Neural crest cell (in vitro differentiated cells): ENCODE measurements around the gene WDR27. TPM values are rescaled to one million over a fixed set of nuclear protein-coding genes. Genes with fewer than 3 reads are reported as not detected.

ENCODE experiments used
- DNase-seq: peaks from one replicate; pipeline ENCODE4 v3.0.0; 2021; ENCODE audit warnings: low read depth, mixed read lengths, low spot score
- H3K27ac Mint-ChIP-seq: one replicate; pipeline ENCODE4 v1.8.0; 2021; ENCODE audit warnings: mild to moderate bottlenecking, mixed read lengths; ENCODE audit not compliant: unreplicated experiment
- H3K27me3 Mint-ChIP-seq: 2 replicates; pipeline ENCODE4 v1.8.0; 2021; ENCODE audit warnings: low read depth, mild to moderate bottlenecking, mixed read lengths
- H3K36me3 Mint-ChIP-seq: 2 replicates; pipeline ENCODE4 v1.8.0; 2021; ENCODE audit warnings: low read depth, mild to moderate bottlenecking, mixed read lengths
- H3K4me1 Mint-ChIP-seq: 2 replicates; pipeline ENCODE4 v1.8.0; 2021; ENCODE audit warnings: mixed read lengths
- H3K4me3 Mint-ChIP-seq: one replicate; pipeline ENCODE4 v1.8.0; 2021; ENCODE audit warnings: mild to moderate bottlenecking, mixed read lengths
- H3K9me3 Mint-ChIP-seq: 2 replicates; pipeline ENCODE4 v1.8.0; 2021; ENCODE audit warnings: mixed read lengths
- total RNA-seq: library from RNA; stranded (reverse); gene quantifications from 2 replicates; pipeline ENCODE4 v1.2.1, GENCODE V29; 2021
- TF ChIP-seq, protein P1 (sequence below): fragments of 200-600 bp; sonication (generic); conservative IDR thresholded peaks from 2 replicates; pipeline ENCODE4 v1.5.0; 2021; ENCODE audit warnings: antibody characterized with exemption, mild to moderate bottlenecking

WDR27 gene
- total RNA-seq, 1 donor from 2014 or later, result 103 TPM

- H3K4me3 Mint-ChIP-seq, result no peak overlapping the region
- TF ChIP-seq, protein P1, sequence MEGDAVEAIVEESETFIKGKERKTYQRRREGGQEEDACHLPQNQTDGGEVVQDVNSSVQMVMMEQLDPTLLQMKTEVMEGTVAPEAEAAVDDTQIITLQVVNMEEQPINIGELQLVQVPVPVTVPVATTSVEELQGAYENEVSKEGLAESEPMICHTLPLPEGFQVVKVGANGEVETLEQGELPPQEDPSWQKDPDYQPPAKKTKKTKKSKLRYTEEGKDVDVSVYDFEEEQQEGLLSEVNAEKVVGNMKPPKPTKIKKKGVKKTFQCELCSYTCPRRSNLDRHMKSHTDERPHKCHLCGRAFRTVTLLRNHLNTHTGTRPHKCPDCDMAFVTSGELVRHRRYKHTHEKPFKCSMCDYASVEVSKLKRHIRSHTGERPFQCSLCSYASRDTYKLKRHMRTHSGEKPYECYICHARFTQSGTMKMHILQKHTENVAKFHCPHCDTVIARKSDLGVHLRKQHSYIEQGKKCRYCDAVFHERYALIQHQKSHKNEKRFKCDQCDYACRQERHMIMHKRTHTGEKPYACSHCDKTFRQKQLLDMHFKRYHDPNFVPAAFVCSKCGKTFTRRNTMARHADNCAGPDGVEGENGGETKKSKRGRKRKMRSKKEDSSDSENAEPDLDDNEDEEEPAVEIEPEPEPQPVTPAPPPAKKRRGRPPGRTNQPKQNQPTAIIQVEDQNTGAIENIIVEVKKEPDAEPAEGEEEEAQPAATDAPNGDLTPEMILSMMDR, result no peak
- peaks cover 16% of the 10 kb centered on the region for H3K9me3 Mint-ChIP-seq
- peaks cover 50% of the 10 kb centered on the region for H3K36me3 Mint-ChIP-seq
- H3K27ac Mint-ChIP-seq, result no peak overlapping the region
- no peak for DNase-seq
- H3K27me3 Mint-ChIP-seq, result no peaks in the 10 kb centered on the region
- H3K4me1 Mint-ChIP-seq, result peaks cover 5% of the 10 kb centered on the region
These were observed 9.3 kb downstream of the WDR27 start for GRCh38 chr6:169692516-169692915.

- Mint-ChIP-seq H3K27ac (no peak overlapping the region), H3K27me3 (no peaks in the 10 kb centered on the region), H3K4me1 (peaks cover 5% of the 10 kb centered on the region)
These were observed 10.6 kb downstream of the WDR27 start for GRCh38 chr6:169691260-169691659.

GRCh38 chr6:169689287-169689686, 12.5 kb downstream of the WDR27 start:
- no peak for DNase-seq
- Mint-ChIP-seq H3K4me3 (no peak overlapping the region), H3K27me3 (no peaks in the 10 kb centered on the region), H3K27ac (no peak overlapping the region), H3K36me3 (peaks cover 65% of the 10 kb centered on the region), H3K9me3 (peaks cover 33% of the 10 kb centered on the region), H3K4me1 (peaks cover 5% of the 10 kb centered on the region)
- TF ChIP-seq, protein P1, result no peak

More at GRCh38 chr6:169691260-169691659, 10.6 kb downstream of the WDR27 start:
- no peak for DNase-seq
- Mint-ChIP-seq H3K9me3 (peaks cover 22% of the 10 kb centered on the region), H3K36me3 (peaks cover 58% of the 10 kb centered on the region), H3K4me3 (no peak overlapping the region)
- TF ChIP-seq, protein P1, result no peak

GRCh38 chr6:169685860-169686259, 16.0 kb downstream of the WDR27 start:
- Mint-ChIP-seq H3K36me3 (peaks cover 76% of the 10 kb centered on the region), H3K9me3 (peaks cover 33% of the 10 kb centered on the region), H3K4me3 (no peak overlapping the region), H3K4me1 (no peaks in the 10 kb centered on the region), H3K27ac (no peak overlapping the region), H3K27me3 (no peaks in the 10 kb centered on the region)
- no peak for DNase-seq
- TF ChIP-seq, protein P1, result no peak

- Mint-ChIP-seq H3K4me1 (no peaks in the 10 kb centered on the region), H3K9me3 (peaks cover 30% of the 10 kb centered on the region), H3K27ac (no peak overlapping the region), H3K27me3 (no peaks in the 10 kb centered on the region), H3K36me3 (peaks cover 76% of the 10 kb centered on the region), H3K4me3 (no peak overlapping the region)
- TF ChIP-seq, protein P1, result no peak
- no peak for DNase-seq
These were observed 17.8 kb downstream of the WDR27 start for GRCh38 chr6:169684056-169684455.

GRCh38 chr6:169678342-169678741, 23.5 kb downstream of the WDR27 start:
- no peak overlapping the region for H3K27ac Mint-ChIP-seq
- no peak for DNase-seq
- peaks cover 6% of the 10 kb centered on the region for H3K4me1 Mint-ChIP-seq
- peaks cover 8% of the 10 kb centered on the region for H3K9me3 Mint-ChIP-seq
- peaks cover 64% of the 10 kb centered on the region for H3K36me3 Mint-ChIP-seq
- TF ChIP-seq, protein P1, result no peak
- H3K27me3 Mint-ChIP-seq, result no peaks in the 10 kb centered on the region
- no peak overlapping the region for H3K4me3 Mint-ChIP-seq
